Activated CD4-positive, CD25-positive, alpha-beta regulatory T cell treated with anti-CD3 and anti-CD28 coated beads, Interleukin-2, amount 50 U/mL, for 72 hours (primary cell): Measurements from ENCODE around the gene TRPV3.
"Not testable (repeated sequence)": the region's sequence is repeated elsewhere in the genome, so short reads cannot be mapped to it uniquely, and the experiment has no call there.

ENCODE experiments used
- DNase-seq: peaks from one replicate; pipeline ENCODE4 v3.0.0; 2021

TRPV3 gene

GRCh38 chr17:3545151-3545550 is 12.5 kb downstream of the TRPV3 start:
- no peak for DNase-seq

DNA sequence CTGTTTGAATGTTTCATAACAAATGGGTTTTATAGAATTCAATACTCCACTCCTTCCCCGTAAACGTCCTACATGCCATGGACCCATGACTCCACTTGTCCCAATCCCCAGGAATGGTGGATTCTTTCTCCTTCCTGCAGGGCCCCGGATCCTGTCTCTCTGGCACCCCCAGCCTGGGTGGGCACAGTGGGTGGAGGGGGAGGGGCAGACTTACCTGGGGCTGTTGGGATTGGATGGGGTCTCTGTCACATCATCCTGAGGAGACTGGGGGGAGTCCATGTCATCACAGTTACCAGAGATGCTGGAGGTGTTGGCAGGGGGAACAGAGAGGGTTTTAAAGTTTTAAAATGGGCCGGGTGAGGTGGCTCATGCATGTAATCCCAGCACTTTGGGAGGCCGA is 13.2 kb downstream of the TRPV3 start:
- DNase-seq: no peak

- no peak for DNase-seq
Measured at GRCh38 chr17:3543453-3543852, 14.2 kb downstream of the TRPV3 start.

GRCh38 chr17:3542410-3543088 is 15.1 kb downstream of the TRPV3 start:
- no peak for DNase-seq

DNA sequence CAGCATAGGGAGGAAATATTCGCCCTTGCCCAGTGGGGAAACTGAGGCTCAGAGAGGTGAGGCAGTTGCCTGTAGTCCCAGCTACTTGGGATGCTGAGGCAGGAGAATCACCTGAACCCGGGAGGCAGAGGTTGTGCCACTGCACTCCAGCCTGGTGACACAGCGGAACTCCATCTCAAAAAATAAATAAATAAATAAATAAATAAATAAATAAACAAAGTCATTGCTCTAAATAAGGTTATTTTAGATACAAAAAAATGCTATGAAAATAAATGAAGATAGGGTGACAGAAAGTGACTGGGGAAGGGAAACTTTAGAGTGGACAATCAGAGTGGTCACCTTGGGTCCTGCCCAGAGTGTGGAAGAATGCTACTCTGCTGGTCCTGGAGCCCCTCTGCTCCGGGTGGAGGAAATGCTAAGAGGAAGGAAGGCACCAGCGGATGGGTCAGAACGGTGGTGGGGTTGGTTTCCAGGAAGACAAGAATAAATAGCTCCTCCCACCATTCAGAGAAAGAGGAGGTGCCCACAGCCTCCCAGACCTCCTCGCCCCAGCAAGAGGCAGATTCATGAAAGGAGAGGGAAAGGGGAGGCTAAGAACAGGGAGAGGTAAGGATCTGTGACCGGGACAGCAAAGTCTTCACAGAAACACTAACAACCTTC is 17.6 kb downstream of the TRPV3 start:
- DNase-seq: no peak

DNA sequence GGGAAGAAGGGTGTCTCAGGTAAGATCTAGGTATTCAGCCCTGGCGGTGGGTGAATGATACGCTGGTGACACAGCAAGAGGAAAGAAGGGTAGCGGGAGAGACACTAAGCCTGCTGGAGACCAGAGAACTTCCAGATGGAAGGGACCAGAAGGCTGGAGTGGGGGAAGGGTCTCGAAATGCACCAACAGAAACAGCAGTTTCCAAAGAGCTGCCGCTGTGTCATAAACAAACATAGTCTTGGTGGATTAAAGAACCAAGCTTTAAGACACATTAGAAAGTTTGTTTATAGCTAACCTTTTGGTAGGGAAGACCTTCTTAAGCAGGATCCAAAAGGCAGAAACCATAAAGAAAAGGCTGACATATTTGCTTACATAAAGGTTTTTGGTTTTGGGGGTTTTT is 20.9 kb downstream of the TRPV3 start:
- no peak for DNase-seq

DNA sequence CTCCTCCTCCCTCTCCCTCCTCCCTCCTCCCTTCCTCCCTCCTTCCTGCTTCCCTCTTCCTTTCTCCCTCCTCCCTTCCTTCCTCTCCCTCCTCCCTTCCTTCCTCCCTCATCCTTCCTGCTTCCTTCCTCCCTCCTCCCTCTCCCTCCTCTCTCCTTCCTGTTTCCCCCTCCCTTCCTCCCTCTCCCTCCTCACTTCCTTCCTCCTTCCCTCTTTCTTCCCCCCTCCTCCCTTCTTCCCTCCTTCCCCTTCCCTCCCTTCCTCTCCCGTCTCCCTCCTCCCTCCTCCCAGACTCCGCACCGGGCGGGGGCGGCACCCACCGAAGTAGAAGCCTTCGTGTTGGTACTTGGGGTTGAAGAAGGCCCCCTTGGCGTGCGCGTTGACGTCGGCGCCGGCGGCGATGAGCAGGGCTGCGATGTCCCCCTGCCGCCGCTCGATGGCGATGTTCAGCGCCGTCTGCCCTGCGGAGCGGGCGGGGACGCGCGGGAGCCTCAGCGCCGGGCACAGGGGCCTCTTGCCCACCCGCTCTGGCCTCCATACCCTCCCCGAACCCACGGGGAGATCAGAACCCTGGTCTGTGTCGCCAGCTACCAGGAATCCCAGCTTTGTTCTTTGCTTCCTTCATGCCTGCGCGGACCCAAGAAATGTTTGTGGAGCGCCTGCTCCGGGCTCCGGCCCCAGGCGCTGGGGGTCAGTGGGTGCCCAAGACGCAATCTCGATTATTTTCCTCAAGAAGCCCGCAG is 22.2 kb downstream of the TRPV3 start:
- peak; percentile 65 for DNase-seq

GRCh38 chr17:3534881-3535252 is 22.7 kb downstream of the TRPV3 start:
- no peak for DNase-seq

GRCh38 chr17:3533752-3534151 is 23.9 kb downstream of the TRPV3 start:
- no peak for DNase-seq

DNA sequence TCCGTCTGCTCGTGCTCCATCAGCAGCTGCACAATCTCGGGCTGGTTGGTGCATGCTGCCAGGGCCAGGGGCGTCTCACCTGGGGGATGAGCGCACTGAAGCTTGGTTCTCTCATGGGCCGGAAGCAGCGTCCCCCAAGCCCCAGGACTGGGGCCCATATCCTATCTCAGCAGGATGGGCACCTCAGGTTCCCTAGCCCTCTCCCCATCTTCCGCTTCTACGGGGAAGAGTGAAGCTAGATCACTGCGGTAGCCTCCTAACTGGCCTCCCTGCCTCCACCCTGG is 24.8 kb downstream of the TRPV3 start:
- no peak for DNase-seq

- no peak for DNase-seq
Measured at GRCh38 chr17:3532106-3532858, 25.3 kb downstream of the TRPV3 start.

DNA sequence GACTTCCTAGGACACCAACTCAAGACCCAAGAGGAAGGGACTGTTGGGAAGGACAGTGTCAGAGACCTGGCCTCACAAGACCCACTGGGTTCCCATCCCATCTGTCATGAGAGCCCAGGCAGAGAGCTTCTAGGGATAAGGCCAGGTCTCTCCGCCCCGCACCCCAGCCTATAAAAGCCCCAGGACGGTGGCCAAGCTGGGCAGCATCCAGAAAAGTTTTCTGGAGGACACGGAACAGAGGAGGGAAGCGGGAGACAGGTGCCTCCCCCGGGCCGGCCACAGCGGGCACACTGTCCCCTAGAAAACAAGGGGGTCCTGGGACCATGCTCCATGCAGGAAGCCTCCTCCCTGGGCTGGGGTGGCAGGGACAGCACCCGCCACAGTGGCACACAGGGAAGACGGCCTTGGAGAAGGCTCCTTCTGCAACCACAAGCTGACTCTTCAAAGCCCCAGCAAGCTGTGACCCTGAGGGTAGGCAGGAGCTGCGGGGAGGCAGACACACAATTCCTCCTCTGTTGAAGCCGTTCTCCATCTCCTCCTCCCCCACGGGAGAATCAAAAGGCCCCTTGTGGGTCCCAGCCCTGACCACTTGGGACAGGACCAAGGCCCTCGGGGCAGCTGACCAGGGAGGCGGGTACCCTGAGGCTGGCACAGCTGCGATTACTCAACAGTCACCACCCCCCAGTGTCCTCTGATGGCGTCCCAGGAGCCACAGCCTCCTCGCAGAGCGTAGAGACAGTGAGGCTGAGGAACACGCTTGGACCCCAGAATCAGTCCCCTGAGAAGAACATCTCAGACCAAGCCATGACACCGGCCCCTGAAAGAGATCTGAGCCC is 26.1 kb downstream of the TRPV3 start:
- DNase-seq: no peak

DNA sequence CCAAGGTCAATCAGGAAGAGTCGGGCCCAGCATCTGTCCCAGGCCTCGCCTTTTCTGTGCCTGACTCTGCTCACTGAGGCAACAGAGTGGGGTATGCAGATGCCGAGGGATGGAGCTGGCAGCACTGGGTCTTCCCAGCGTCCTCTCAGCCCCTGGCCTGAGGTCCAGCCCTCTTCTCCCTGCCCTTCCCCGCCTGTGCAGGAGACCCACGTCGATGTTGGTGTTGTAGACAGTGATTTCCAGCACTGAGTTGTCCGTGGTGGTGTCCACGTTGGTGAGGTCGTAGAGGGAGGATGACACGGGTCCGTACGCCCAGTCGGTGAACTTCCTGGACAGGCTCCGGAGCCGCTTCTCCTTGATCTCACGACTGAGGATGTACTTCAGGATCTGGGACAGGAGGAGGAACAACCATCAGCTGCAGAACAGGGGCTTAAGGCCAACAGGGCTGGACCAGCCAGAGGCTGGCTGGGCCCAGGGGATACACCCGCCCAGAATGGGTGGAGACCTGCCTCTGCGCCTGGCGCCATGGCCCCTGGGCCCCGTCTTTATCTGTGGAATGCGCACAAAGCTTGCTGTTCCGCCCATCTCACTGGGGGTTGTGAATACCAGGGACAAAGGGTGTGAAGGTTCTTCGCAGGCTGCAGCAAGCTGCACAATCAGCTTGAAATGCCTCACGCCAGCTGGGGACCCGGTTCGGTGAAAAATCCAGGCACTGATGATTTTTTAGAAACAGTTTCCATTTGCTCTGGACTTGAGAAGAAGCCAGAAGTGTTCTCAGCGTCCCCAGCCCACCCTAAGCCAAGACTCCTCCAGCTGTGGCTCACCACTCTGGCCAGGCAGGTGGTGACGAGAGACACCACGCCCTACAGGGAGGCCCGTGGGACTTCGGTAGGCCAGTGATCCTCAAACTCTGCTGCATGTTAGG is 27.5 kb downstream of the TRPV3 start:
- no peak for DNase-seq

DNA sequence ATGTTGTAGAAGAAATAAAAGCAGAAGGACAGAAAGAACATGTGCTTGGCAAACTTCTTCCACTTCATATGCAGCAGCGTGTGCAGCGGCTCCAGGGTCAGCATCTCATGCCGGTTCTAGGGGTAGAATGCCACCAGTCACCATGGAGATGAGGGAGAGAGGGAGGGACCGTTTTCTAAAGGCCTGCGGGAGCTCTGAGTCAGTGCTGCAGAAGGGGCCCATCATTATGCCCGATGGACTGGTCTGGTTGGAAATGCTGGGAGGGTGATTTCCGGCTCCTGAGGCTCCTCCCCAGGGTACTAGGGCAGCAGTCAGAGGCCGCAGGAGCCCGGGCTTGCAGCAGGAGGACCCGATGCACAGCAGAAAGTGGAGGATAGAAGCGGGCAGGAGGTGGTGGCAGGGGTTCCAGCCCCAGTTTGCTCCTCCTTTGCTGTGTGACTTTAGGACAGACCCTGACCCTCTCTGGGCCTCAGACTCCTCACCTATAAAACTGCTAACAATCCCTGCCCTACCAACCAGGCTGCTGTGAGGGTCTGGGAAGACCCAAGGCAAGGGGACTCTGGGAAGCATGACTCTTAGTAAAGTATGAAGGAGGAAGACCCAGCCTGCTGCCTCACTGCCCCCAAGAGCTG is 28.6 kb downstream of the TRPV3 start:
- no peak for DNase-seq

- no peak for DNase-seq
Measured at GRCh38 chr17:3528403-3528851, 29.2 kb downstream of the TRPV3 start.

DNA sequence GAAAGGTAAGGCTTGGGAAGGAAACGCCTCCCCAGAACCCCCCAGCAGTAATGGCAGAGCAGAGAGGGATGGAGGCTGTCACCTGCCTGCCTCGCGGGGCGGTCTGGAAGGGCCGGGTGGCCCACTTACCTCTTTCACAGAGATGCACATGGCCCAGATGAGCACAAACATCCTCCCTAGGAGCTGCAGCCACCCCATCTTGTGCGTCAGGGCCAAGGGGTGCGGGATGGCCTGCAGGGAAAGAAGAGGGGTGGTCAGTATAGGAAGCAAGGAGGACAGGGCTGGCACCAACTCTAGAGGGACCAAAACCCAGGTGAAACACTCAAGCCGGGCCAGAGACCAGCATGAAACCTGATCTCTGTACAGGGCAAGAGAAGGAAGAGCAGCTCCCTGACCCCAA is 29.7 kb downstream of the TRPV3 start:
- no peak for DNase-seq

- no peak for DNase-seq
Measured at GRCh38 chr17:3527468-3527867, 30.1 kb downstream of the TRPV3 start.

DNA sequence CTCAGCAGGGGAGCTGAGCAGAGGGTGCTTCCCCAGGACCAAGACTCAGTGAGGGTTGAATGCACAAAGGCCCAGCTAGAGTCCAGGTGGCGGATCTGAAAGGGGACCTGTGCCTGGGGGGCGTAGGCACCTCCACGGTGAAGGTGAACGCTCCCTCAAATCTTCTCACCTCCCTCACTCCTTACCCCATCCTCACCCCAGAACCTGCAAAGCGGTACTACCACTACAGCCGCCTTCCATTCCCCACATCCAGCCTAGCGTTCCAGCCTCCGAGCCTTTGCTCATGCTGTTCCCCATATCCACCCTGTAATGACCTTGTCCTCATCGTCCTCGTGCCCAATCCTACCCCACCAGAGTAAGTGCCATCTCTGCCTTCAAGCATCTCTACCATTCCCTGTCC is 30.6 kb downstream of the TRPV3 start:
- DNase-seq: no peak

DNA sequence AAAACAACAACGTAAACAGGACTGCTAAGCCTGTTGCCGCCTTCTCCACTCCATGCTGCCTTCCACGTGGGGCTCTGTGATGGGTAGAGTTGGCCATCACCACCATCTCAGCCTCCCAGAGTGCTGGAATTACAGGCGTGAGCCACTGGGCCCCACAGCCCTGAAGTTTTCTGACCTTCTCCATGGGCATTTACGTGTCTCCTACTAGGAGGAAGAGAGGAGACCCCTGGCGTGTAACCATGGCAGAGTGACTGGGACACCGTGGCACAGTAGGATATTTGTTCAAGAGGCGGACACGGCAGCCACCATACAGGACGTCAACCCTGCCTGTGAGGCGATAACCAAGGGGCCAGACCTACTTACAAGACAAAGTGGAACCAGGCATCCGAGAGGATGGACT is 31.1 kb downstream of the TRPV3 start:
- no peak for DNase-seq

GRCh38 chr17:3524024-3524423 is 33.6 kb downstream of the TRPV3 start:
- DNase-seq: no peak

GRCh38 chr17:3519472-3519871 is 38.1 kb downstream of the TRPV3 start:
- not testable (repeated sequence) for DNase-seq
